ENCODE data around the gene IQCH.

DNA sequence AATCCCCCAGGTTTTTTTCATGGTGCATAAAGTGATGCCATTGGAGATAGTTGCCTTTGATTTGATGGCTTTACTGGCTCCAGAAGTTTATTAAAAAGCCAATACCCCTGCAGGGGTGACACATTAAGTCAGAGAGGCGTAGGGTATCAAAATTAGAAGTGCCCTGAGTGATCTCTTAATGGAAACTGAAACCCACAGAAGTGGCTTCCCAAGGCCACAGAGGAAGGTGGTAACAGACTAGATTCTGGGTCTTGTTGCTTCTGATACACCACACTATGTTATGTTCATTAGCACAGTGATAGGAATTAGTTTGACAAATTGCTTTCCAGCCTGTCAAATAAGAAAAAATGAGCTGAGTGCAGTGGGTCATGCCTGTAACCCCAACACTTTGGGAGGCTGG lies 112.3 kb downstream of the IQCH start:
- TF ChIP-seq, protein P1, sequence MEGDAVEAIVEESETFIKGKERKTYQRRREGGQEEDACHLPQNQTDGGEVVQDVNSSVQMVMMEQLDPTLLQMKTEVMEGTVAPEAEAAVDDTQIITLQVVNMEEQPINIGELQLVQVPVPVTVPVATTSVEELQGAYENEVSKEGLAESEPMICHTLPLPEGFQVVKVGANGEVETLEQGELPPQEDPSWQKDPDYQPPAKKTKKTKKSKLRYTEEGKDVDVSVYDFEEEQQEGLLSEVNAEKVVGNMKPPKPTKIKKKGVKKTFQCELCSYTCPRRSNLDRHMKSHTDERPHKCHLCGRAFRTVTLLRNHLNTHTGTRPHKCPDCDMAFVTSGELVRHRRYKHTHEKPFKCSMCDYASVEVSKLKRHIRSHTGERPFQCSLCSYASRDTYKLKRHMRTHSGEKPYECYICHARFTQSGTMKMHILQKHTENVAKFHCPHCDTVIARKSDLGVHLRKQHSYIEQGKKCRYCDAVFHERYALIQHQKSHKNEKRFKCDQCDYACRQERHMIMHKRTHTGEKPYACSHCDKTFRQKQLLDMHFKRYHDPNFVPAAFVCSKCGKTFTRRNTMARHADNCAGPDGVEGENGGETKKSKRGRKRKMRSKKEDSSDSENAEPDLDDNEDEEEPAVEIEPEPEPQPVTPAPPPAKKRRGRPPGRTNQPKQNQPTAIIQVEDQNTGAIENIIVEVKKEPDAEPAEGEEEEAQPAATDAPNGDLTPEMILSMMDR (IDR thresholded peaks at IDR 0.05) = no peak
- TF ChIP-seq POLR2AphosphoS5 (IDR thresholded peaks at IDR 0.05; ENCODE audit: insufficient read depth in 1 of 2, low read depth in 1 of 2) (no peak), POLR2A (IDR thresholded peaks at IDR 0.05) (no peak)

Data from vagina (tissue), 2 donors.